WI38 (cell line): Measurements from ENCODE around the gene MANEAL.

Experiments
- H3K4me3 ChIP-seq: 2 replicates; pipeline ENCODE4 v1.5.1; 2011; ENCODE audit warnings: low read depth, mild to moderate bottlenecking, control low read depth, low read length
- TF ChIP-seq, protein P1 (sequence below): IDR thresholded peaks from 2 replicates; pipeline ENCODE4 v1.5.1; 2012; ENCODE audit warnings: low read depth, mild to moderate bottlenecking, control low read depth, low read length

The MANEAL gene

GRCh38 chr1:37755290-37755689 lies 38.4 kb upstream of the MANEAL start:
- TF ChIP-seq, protein P1, sequence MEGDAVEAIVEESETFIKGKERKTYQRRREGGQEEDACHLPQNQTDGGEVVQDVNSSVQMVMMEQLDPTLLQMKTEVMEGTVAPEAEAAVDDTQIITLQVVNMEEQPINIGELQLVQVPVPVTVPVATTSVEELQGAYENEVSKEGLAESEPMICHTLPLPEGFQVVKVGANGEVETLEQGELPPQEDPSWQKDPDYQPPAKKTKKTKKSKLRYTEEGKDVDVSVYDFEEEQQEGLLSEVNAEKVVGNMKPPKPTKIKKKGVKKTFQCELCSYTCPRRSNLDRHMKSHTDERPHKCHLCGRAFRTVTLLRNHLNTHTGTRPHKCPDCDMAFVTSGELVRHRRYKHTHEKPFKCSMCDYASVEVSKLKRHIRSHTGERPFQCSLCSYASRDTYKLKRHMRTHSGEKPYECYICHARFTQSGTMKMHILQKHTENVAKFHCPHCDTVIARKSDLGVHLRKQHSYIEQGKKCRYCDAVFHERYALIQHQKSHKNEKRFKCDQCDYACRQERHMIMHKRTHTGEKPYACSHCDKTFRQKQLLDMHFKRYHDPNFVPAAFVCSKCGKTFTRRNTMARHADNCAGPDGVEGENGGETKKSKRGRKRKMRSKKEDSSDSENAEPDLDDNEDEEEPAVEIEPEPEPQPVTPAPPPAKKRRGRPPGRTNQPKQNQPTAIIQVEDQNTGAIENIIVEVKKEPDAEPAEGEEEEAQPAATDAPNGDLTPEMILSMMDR, result no peak
- H3K4me3 ChIP-seq, result no peak overlapping the region

- TF ChIP-seq, protein P1, result no peak
- H3K4me3 ChIP-seq, result no peak overlapping the region
Measured at GRCh38 chr1:37755951-37756560, 37.6 kb upstream of the MANEAL start.

DNA sequence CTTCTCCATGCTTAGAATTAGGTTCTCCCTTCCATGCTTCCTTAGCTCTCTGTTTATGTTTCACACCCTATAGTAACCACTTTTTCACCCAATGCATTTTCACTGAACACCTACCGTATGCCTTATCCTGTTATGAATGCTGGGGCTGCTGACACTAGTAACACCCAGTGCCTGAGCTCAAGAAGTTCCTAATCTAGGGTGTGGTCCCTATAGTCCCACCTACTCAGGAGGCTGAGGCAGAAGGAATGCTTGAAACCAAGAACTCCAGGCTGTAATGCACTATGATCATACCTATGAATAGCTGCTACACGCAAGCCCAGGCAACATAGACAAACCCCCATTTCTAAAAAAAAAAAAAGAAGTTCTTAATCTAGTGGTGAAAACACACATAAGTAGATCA lies 34.2 kb upstream of the MANEAL start:
- TF ChIP-seq, protein P1, result no peak
- H3K4me3 ChIP-seq, result no peak overlapping the region

DNA sequence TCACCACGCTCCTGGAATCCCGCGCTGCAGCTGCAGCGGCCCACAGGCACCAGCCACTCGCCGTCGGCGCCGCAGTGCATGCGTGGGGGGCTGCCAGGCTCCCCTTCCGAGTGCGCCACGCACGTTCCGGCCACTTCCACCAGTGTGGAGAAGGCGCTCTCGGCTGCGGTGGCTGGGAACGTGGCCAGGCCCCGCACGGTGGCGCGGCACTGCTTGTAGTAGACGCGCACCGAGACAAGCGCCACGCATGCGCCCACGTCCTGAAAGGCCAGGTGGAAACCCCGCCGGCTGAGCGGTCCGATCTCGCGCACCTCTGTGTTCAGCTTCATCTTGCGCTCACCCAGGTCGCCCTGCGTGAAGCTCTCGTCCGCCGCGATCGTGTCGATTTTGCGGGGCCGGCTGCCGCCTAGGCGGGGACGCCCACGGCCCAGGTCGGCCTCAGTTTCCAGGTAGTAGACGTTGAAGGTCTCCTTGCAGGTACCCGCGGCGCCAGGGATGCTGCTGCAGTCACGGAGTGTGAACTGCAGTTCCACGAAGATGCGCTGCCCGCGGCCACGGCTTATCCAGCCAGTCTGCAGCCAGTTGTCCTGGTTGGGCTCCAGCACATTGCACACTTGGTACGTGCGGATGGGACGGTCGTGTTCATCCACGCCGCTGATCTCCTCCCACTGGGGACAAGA lies 32.1 kb upstream of the MANEAL start:
- TF ChIP-seq, protein P1, result no peak
- H3K4me3 ChIP-seq, result no peak overlapping the region

- TF ChIP-seq, protein P1, result no peak
- H3K4me3 ChIP-seq, result no peak overlapping the region
Measured at GRCh38 chr1:37762516-37762915, 31.1 kb upstream of the MANEAL start.

DNA sequence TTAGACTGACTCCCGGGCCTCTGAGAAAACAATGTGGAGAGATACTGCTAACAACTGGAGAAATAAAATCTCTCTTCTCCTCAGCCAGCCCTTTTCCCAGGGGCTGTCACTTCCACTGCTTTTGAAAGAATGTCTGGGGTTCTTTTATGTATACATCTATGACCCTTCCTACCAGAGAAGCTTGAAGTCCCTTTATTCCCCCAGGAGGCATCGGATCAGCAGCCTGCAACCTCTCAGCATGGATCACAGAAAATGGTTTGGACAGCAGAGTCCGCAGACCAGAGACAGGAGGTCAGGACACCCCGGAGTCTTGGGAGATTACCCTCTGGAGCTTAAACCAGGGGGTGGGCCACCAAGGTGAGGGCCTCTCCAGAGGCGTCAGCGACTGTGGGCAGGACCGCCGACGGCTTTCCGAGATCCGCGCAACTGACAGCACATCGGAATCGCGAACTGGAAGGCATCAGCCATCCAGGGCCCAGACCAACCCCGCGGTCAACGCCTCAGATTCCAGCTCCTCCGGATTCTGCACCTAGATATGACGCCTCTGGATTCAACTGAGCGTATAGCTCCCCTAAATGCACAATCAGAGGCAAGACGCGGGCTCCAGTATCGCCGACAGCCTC lies 29.7 kb upstream of the MANEAL start:
- no peak overlapping the region for H3K4me3 ChIP-seq
- TF ChIP-seq, protein P1, result no peak

DNA sequence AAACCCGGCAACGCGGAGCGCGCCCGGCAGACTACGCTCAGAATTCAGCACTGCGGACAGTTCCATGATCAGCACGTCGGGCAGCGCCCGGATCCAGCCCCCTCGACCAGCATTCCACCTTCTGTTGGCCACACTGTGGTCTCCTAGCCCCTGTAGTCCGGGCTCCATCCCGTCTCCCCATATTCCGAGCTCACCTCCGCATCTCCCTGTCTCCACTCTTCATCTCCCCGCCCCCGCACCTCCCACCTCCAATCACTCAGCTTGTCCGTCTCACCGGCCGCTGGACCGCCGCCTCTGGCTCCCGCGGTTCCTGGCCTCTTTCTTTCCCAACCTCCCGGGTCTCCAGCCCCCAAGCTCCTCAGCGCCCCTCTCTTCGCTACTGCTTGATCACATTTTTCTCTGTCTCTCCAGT lies 29.2 kb upstream of the MANEAL start:
- H3K4me3 ChIP-seq, result no peak overlapping the region
- TF ChIP-seq, protein P1, result no peak
